ENCODE data around the gene CGB2.
A peak's percentile ranks its signal among the peaks of the same experiment; 100 is the strongest.

CGB2 gene

DNA sequence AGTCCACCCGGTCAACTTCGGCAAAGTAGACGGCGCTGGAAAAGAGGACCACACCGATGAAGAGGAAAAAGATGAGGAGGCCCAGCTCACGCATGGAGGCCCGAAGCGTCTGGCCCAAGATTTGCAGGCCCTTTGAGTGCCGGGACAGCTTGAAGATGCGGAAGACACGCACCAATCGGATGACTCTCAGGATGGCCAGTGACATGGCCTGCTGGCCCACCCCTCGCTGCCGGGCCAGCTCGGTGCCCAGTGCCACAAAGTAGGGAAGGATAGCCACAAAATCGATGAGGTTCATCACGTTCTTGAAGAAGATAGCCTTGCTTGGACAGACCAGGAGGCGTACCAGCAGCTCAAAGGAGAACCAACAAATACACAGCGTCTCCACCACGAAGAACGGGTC is 38.7 kb downstream of the CGB2 start:
- DNase-seq: no peak

DNA sequence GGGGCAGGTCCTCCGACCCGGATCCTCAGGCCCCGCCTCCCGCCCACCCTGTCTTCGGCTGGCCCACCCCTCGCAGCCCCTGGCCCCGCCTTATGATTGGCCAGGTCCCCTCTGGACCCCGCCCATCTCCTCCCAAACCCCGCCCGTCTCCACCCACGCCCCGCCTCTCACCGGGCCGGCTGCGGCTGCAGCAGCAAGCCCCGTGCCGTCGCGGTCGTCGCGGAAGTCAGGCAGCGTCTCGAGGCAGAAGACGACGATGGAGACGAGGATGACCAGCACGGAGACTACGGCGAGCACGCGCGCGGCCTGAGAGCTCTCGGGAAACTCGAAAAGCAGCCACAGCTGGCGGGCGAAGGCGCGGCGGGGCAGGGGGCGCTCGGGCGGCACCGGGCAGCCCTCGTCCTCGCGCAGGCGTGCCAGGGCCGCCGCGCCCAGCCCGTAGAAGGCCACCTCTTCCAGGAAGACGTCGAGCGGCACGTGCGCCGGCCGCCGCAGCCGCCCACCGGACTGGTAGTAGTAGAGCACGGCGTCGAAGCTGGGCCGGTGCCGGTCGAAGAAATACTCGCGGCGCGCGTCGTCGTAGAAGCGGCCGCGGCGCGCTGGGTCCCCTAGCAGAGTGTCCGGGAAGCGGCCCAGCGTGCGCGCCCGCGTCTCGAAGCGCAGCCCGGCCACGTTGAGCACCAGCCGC is 40.3 kb downstream of the CGB2 start:
- DNase-seq: peak; percentile 42

DNA sequence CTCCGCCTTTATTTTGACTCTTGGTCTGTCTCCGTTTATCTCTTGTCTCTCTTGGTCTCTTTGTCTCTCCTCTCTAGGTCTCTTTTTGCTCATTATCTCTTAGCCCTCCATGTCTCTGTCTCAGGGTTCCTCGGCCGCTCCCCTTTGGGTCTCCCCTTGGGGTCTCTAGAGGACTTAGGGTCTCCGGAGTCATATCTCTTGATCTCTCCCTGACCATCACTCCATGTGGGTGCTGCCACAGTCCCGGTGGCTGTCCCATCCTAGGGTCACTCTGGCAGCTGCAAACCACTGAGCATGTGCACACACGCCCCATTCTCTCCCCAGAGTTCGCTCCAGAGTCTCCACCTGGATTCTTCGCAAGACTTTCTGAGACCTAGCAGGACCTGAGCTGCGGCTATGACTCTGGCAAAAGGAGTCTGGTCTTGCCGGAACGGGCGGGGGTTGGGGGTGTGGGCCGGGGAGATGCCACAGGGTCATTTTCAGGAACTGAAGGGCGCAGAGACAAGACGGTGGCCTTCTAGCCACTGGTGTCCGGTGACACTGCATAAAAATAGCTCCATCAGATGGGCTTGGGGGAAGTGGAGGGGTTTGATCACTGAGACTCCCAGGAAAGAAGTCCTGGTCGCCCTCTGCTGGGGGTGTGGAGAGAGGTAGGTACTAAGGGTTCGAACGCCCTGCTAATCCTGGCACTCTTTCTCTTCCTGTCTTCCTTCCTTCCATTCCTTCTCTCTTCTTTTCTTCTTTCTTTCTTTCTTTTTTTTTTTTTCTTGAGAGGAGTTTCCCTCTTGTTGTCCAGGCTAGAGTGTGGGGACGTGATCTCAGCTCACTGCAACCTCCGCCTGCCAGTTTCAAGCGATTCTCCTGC is 42.1 kb downstream of the CGB2 start:
- DNase-seq: no peak

DNA sequence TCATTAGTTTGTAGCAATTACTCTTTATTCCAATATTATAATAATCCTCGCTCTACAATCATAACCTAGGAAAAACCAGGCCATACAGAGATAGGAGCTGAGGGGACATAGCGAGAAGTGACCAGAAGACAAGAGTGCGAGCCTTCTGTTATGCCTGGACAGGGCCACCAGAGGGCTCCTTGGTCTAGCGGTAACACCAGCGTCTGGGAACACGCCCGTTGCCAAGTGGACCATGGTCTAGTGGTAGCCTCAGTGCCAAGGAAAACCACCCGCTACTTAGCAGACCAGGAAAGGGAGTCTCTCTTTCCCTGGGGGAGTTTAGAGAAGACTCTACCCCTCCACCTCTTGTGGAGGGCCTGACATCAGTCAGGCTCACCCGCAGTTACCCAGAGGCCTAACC is 43.2 kb downstream of the CGB2 start:
- DNase-seq: peak; percentile 31

DNA sequence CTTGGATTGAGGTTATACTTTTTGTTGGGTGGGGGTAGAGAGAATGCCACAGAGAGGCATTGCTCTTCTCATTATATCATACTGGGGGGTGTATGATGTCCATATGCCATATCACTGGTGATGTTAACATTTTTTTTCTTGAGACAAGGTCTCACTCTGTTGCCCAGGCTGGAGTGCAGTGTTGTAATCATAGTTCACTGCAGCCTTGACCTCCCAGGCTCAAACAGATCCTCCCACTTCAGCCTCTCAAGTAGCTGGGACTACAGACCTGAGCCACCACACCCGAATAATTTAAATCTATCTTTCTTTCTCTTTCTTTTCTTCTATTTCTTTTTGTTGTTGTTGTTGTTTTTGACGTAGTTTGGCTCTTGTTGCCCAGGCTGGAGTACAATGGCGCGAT is 48.7 kb downstream of the CGB2 start:
- DNase-seq: no peak

DNA sequence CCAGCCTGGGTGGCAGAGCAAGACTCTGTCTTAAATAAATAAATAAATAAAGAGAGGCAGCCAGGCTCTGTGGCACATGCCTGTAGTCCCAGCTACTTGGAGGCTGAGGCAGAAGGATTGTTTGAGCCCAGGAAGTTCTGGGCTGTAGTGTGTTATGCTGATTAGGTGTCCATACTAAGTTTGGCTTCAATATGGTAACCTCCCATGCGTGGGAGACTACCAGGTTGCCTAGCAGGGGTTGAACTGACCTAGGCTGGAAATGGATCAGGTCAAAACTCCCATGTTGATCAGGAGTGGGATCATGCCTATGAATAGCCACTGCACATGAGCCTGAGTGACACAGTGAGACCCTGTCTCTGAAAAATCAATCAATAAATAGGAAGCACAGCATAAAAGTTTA is 49.6 kb downstream of the CGB2 start:
- DNase-seq: no peak
